Measurements from ENCODE around the gene ZEB1. TPM values are rescaled to one million over a fixed set of nuclear protein-coding genes. Genes with fewer than 3 reads are reported as not detected.

Gene ZEB1
- total RNA-seq = 53.0 and 70.5 TPM in 2 replicates

GRCh38 chr10:31318854-31319601, at the start of gene ZEB1:
Gene ZEB1 (plus strand): TSS chr10:31319216. CDS start chr10:31319235, 19 bp downstream.

Data from myometrial cell (primary cell).